Fibroblast of lung (primary cell): ENCODE results near the gene TNFSF10. TPM values are rescaled to one million over a fixed set of nuclear protein-coding genes. Genes with fewer than 3 reads are reported as not detected.
A peak's percentile ranks its signal among the peaks of the same experiment; 100 is the strongest.

ENCODE experiments used
- DNase-seq, 2 donors: peaks; one replicate each; pipeline versions ENCODE4 v3.0.0 to v3.0.0-alpha.2; 2010; ENCODE audit warnings: low read depth in 2 of 2
- H2AFZ ChIP-seq: 2 replicates; pipeline ENCODE4 v1.5.1; 2012; ENCODE audit warnings: low read length, control low read depth, inconsistent platforms
- H3K27ac ChIP-seq: 2 replicates; pipeline ENCODE4 v1.5.1; 2011; ENCODE audit warnings: low read length, control low read depth; ENCODE audit not compliant: insufficient read depth
- H3K27me3 ChIP-seq: 2 replicates; pipeline ENCODE4 v1.5.1; 2011; ENCODE audit warnings: mild to moderate bottlenecking, low read length; ENCODE audit not compliant: control insufficient read depth, insufficient read depth
- H3K36me3 ChIP-seq: 2 replicates; pipeline ENCODE4 v1.5.1; 2011; ENCODE audit warnings: low read length; ENCODE audit not compliant: control insufficient read depth, insufficient read depth
- H3K4me1 ChIP-seq: 2 replicates; pipeline ENCODE4 v1.5.1; 2011; ENCODE audit warnings: low read length; ENCODE audit not compliant: control insufficient read depth, insufficient read depth; ENCODE audit errors: extremely low read depth
- H3K4me2 ChIP-seq: 2 replicates; pipeline ENCODE4 v1.5.1; 2011; ENCODE audit warnings: low read length, control low read depth; ENCODE audit not compliant: insufficient read depth; ENCODE audit errors: extremely low read depth
- H3K4me3 ChIP-seq, 4 experiments: fragments of 200-600 bp in 1 of 4; sonication (generic) in 1 of 4; replicated peaks in 1 of 4; 2 replicates each; pipeline ENCODE4 v1.5.1; 2011 to 2016; ENCODE audit warnings: low read length in 4 of 4, low read depth in 3 of 4, mild to moderate bottlenecking in 3 of 4, control low read depth in 2 of 4, inconsistent platforms in 1 of 4, mixed read lengths in 1 of 4; ENCODE audit not compliant: insufficient read depth in 1 of 4; ENCODE audit errors: control extremely low read depth in 1 of 4
- H3K79me2 ChIP-seq: 2 replicates; pipeline ENCODE4 v1.5.1; 2012; ENCODE audit warnings: mild to moderate bottlenecking, low read length, inconsistent platforms; ENCODE audit not compliant: control insufficient read depth, insufficient read depth
- H3K9ac ChIP-seq: 2 replicates; pipeline ENCODE4 v1.5.1; 2011; ENCODE audit warnings: mild to moderate bottlenecking, low read length, control low read depth; ENCODE audit not compliant: insufficient read depth
- H3K9me3 ChIP-seq: 2 replicates; pipeline ENCODE4 v1.5.1; 2012; ENCODE audit warnings: low read depth, low read length; ENCODE audit not compliant: control insufficient read depth, insufficient read depth
- H4K20me1 ChIP-seq: 2 replicates; pipeline ENCODE4 v1.5.1; 2011; ENCODE audit warnings: low read length; ENCODE audit not compliant: control insufficient read depth, insufficient read depth; ENCODE audit errors: extremely low read depth
- EZH2 ChIP-seq: IDR thresholded peaks from 2 replicates; pipeline ENCODE4 v1.5.1; 2012; ENCODE audit warnings: low read length, control low read depth, mild to moderate bottlenecking; ENCODE audit errors: missing control alignments
- polyA plus RNA-seq, 2 donors: library from polyadenylated mRNA; depleted of rRNA in 1 of 2; stranded (reverse) in 1 of 2; unstranded in 1 of 2; fragments of >200 nt; gene quantifications; 2 replicates each; pipeline ENCODE4 v1.2.1, GENCODE V29; 2011 to 2012; ENCODE audit warnings: missing spikeins in 1 of 2
- total RNA-seq: library from RNA; depleted of rRNA; stranded (reverse); fragments of >200 nt; gene quantifications from 2 replicates; pipeline ENCODE4 v1.2.1, GENCODE V29; 2014
- TF ChIP-seq, protein P1 (sequence below), 2 donors: IDR thresholded peaks in 1 of 2; conservative IDR thresholded peaks in 1 of 2; 1 replicate in 1 of 2; 2 replicates in 1 of 2; pipeline ENCODE4 v1.5.1; 2011 to 2012; ENCODE audit warnings: low read length in 2 of 2, control low read depth in 1 of 2, inconsistent platforms in 1 of 2, low read depth in 1 of 2, mild to moderate bottlenecking in 1 of 2

The TNFSF10 gene
- total and polyA plus RNA-seq, 2 donors (not counting 1 experiment from before 2014, with no cell fraction given), result 1.3 to 4.3 TPM

- no peak overlapping the region for H2AFZ ChIP-seq
- H3K4me2 ChIP-seq, result no peak overlapping the region
- H3K4me3 ChIP-seq, result no peak overlapping the region
- H3K36me3 ChIP-seq, result no peaks in the 10 kb centered on the region
- H3K4me1 ChIP-seq, result no peaks in the 10 kb centered on the region
- H3K79me2 ChIP-seq, result no peaks in the 10 kb centered on the region
- no peak overlapping the region for H3K27ac ChIP-seq
- H3K9ac ChIP-seq, result no peak overlapping the region
- H4K20me1 ChIP-seq, result no peaks in the 10 kb centered on the region
- no peak for DNase-seq
- TF ChIP-seq, protein P1, sequence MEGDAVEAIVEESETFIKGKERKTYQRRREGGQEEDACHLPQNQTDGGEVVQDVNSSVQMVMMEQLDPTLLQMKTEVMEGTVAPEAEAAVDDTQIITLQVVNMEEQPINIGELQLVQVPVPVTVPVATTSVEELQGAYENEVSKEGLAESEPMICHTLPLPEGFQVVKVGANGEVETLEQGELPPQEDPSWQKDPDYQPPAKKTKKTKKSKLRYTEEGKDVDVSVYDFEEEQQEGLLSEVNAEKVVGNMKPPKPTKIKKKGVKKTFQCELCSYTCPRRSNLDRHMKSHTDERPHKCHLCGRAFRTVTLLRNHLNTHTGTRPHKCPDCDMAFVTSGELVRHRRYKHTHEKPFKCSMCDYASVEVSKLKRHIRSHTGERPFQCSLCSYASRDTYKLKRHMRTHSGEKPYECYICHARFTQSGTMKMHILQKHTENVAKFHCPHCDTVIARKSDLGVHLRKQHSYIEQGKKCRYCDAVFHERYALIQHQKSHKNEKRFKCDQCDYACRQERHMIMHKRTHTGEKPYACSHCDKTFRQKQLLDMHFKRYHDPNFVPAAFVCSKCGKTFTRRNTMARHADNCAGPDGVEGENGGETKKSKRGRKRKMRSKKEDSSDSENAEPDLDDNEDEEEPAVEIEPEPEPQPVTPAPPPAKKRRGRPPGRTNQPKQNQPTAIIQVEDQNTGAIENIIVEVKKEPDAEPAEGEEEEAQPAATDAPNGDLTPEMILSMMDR (conservative IDR thresholded peaks at IDR 0.05 in 1 of 2, IDR thresholded peaks at IDR 0.05 in 1 of 2; ENCODE audit: low read depth in 1 of 2, low read length in 2 of 2), result no peak
- TF ChIP-seq EZH2, result no peak
- H3K27me3 ChIP-seq, result no peaks in the 10 kb centered on the region
- H3K9me3 ChIP-seq, result no peaks in the 10 kb centered on the region
These were observed 28.6 kb upstream of the TNFSF10 start for GRCh38 chr3:172551874-172552273.

- TF ChIP-seq, protein P1 (conservative IDR thresholded peaks at IDR 0.05 in 1 of 2, IDR thresholded peaks at IDR 0.05 in 1 of 2; ENCODE audit: low read depth in 1 of 2, low read length in 2 of 2), result no peak
- TF ChIP-seq EZH2, result no peak
- Histone ChIP-seq H3K36me3 (no peaks in the 10 kb centered on the region), H3K79me2 (no peaks in the 10 kb centered on the region), H3K4me2 (no peak overlapping the region), H3K9ac (no peak overlapping the region), H2AFZ (no peak overlapping the region), H3K9me3 (no peaks in the 10 kb centered on the region), H3K4me3 (no peak overlapping the region), H3K27ac (no peak overlapping the region), H3K27me3 (no peaks in the 10 kb centered on the region), H3K4me1 (no peaks in the 10 kb centered on the region), H4K20me1 (no peaks in the 10 kb centered on the region)
- peak; percentile 79 to 97 for DNase-seq
These were observed 27.2 kb upstream of the TNFSF10 start for GRCh38 chr3:172550347-172550943.

- no peaks in the 10 kb centered on the region for H3K9me3 ChIP-seq
- no peak overlapping the region for H3K4me2 ChIP-seq
- H3K4me3 ChIP-seq, result no peak overlapping the region
- no peaks in the 10 kb centered on the region for H3K79me2 ChIP-seq
- peak; percentile 25 to 49 for DNase-seq
- H3K36me3 ChIP-seq, result no peaks in the 10 kb centered on the region
- TF ChIP-seq, protein P1 (conservative IDR thresholded peaks at IDR 0.05 in 1 of 2, IDR thresholded peaks at IDR 0.05 in 1 of 2; ENCODE audit: low read depth in 1 of 2, low read length in 2 of 2), result no peak
- TF ChIP-seq EZH2, result no peak
- H4K20me1 ChIP-seq, result no peaks in the 10 kb centered on the region
- no peak overlapping the region for H3K9ac ChIP-seq
- no peak overlapping the region for H3K27ac ChIP-seq
- no peaks in the 10 kb centered on the region for H3K27me3 ChIP-seq
- H3K4me1 ChIP-seq, result no peaks in the 10 kb centered on the region
- no peak overlapping the region for H2AFZ ChIP-seq
These were observed 25.9 kb upstream of the TNFSF10 start for GRCh38 chr3:172549144-172549543.
